Activated naive CD4-positive, alpha-beta T cell treated with anti-CD3 and anti-CD28 coated beads, Interleukin-2, amount 50 U/mL, for 24 hours (primary cell): Measurements from ENCODE around the gene ANO7.

Source experiments
- H3K27ac Mint-ChIP-seq: one replicate; pipeline ENCODE4 v1.8.0; 2021; ENCODE audit warnings: mild to moderate bottlenecking, mixed read lengths
- H3K27me3 Mint-ChIP-seq: one replicate; pipeline ENCODE4 v1.8.0; 2021; ENCODE audit warnings: mixed read lengths
- H3K36me3 Mint-ChIP-seq: one replicate; pipeline ENCODE4 v1.8.0; 2021; ENCODE audit warnings: mixed read lengths
- H3K4me1 Mint-ChIP-seq: one replicate; pipeline ENCODE4 v1.8.0; 2021; ENCODE audit warnings: mixed read lengths
- H3K4me3 Mint-ChIP-seq: one replicate; pipeline ENCODE4 v1.8.0; 2021; ENCODE audit warnings: mild to moderate bottlenecking, mixed read lengths
- H3K9me3 Mint-ChIP-seq: one replicate; pipeline ENCODE4 v1.8.0; 2021; ENCODE audit warnings: mixed read lengths

Gene ANO7

DNA sequence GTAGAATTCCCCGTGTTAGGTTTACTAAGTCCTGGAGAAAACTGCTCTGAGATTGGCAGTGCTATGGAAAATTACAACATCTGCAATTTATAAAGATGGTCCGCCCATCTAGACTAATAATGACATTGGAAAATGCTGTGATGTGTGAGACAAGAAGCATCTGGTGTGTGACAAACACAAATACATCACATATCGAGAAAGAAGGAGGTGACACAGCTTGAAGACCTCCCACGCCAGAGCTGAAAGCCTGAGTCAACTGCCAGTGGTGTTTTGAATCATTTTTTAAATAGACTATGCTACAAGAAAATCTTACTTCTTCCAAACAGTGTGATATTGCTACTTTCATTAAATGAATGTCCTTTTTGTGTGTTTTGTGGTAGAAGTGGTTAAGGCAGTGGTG is 8.6 kb upstream of the ANO7 start:
- peaks cover 4% of the 10 kb centered on the region for H3K36me3 Mint-ChIP-seq
- no peak overlapping the region for H3K4me3 Mint-ChIP-seq
- no peaks in the 10 kb centered on the region for H3K27me3 Mint-ChIP-seq
- H3K9me3 Mint-ChIP-seq, result no peaks in the 10 kb centered on the region
- no peaks in the 10 kb centered on the region for H3K4me1 Mint-ChIP-seq
- no peak overlapping the region for H3K27ac Mint-ChIP-seq

GRCh38 chr2:241180495-241180894 is 8.0 kb upstream of the ANO7 start:
- Mint-ChIP-seq H3K9me3 (no peaks in the 10 kb centered on the region), H3K27me3 (no peaks in the 10 kb centered on the region), H3K36me3 (no peaks in the 10 kb centered on the region), H3K4me3 (no peak overlapping the region), H3K27ac (no peak overlapping the region), H3K4me1 (no peaks in the 10 kb centered on the region)

GRCh38 chr2:241182126-241182525 is 6.4 kb upstream of the ANO7 start:
- H3K27ac Mint-ChIP-seq, result no peak overlapping the region
- H3K9me3 Mint-ChIP-seq, result no peaks in the 10 kb centered on the region
- H3K4me1 Mint-ChIP-seq, result no peaks in the 10 kb centered on the region
- H3K4me3 Mint-ChIP-seq, result no peak overlapping the region
- H3K36me3 Mint-ChIP-seq, result no peaks in the 10 kb centered on the region
- no peaks in the 10 kb centered on the region for H3K27me3 Mint-ChIP-seq

DNA sequence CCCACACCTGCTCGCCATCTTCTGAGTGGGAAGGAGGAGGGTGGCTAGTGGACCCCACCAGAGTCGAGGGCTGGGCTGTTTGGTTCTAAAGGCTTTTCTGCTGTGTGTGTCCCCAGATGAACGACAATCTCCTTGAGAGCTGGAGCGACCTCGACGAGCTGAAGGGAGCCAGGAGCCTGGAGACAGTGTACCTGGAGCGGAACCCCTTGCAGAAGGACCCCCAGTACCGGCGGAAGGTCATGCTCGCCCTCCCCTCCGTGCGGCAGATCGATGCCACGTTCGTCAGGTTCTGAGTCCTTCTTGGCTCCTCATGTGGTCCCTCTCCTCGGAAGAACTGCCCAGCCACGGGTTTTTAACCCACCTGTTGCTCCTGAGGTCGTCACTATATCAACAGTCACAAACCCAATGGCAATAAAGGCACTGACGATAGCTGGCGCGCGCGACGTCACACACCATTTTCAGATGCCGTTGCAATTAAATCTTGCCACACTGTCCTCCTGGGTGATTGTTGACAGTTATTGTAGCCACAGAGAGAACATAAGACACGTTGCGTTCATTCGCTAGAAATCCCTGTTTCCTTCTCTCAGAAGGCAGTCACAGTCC is 5.8 kb upstream of the ANO7 start:
- H3K27me3 Mint-ChIP-seq, result no peaks in the 10 kb centered on the region
- H3K9me3 Mint-ChIP-seq, result no peaks in the 10 kb centered on the region
- H3K27ac Mint-ChIP-seq, result no peak overlapping the region
- no peaks in the 10 kb centered on the region for H3K4me1 Mint-ChIP-seq
- no peaks in the 10 kb centered on the region for H3K36me3 Mint-ChIP-seq
- no peak overlapping the region for H3K4me3 Mint-ChIP-seq

DNA sequence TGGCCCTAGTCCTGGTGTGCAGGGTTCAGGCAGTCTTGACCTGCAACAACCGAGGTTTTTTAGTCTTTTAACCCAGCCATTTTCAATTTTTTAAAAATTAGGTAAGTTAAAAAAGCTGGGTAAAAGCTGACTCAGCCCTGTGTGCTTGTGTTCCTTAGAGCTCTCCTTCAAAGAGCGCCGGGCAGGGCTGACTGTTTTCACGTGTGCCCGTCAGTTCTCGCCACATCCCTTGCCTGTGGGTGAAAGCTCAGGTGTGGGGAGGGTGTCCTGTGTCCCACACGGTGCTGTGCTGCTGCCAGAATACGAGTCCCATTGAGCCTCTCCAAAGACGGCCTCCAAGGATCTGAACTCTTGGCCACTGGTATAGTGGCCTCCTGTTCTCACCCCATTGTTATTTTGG is 5.3 kb upstream of the ANO7 start:
- Mint-ChIP-seq H3K36me3 (no peaks in the 10 kb centered on the region), H3K4me1 (no peaks in the 10 kb centered on the region), H3K27ac (no peak overlapping the region), H3K9me3 (no peaks in the 10 kb centered on the region), H3K4me3 (no peak overlapping the region), H3K27me3 (no peaks in the 10 kb centered on the region)

DNA sequence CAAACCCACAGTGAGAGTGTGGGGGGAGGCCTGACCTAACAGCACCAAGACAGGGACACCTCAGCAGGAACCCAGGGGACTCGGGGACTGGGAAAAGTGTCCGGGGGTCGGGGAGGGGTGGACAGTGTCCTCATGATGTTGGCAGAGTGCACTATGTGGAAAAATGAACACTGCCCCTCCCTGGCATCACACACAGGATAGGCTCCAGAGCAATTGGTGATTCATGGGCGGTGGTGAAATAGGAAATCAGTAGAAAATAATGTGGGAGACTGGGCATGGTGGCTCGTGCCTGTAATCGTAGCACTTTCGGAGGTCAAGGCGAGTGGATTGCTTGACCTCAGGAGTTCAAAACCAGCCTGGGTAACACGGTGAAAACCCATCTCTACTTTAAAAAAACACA is 3.6 kb upstream of the ANO7 start:
- Mint-ChIP-seq H3K9me3 (no peaks in the 10 kb centered on the region), H3K27ac (no peak overlapping the region), H3K36me3 (no peaks in the 10 kb centered on the region), H3K4me1 (no peaks in the 10 kb centered on the region), H3K4me3 (no peak overlapping the region), H3K27me3 (no peaks in the 10 kb centered on the region)

DNA sequence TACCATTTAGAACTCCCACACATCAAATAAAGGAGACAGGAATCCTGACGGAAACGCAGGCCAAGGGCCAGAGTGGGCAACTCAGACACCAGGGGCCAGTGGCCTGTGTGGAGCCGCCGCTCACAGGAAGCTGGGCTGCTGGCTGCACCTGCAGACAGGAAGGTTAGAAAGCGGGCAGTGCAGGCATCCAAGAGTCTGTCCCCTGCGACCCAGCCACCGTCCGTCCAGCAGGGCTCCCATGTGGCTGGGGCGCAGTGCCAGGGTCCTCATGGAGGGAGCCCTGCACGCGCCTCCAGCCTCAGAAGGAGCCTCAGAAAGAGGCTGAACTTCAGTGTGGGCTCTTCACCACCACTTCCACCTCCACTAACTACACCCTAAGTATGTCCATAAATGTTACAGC is 2.5 kb upstream of the ANO7 start:
- H3K36me3 Mint-ChIP-seq, result no peaks in the 10 kb centered on the region
- no peaks in the 10 kb centered on the region for H3K27me3 Mint-ChIP-seq
- no peak overlapping the region for H3K4me3 Mint-ChIP-seq
- H3K27ac Mint-ChIP-seq, result no peak overlapping the region
- H3K9me3 Mint-ChIP-seq, result no peaks in the 10 kb centered on the region
- H3K4me1 Mint-ChIP-seq, result no peaks in the 10 kb centered on the region

- H3K9me3 Mint-ChIP-seq, result no peaks in the 10 kb centered on the region
- no peak overlapping the region for H3K27ac Mint-ChIP-seq
- H3K4me1 Mint-ChIP-seq, result no peaks in the 10 kb centered on the region
- no peak overlapping the region for H3K4me3 Mint-ChIP-seq
- no peaks in the 10 kb centered on the region for H3K36me3 Mint-ChIP-seq
- H3K27me3 Mint-ChIP-seq, result no peaks in the 10 kb centered on the region
Observed at GRCh38 chr2:241187101-241187917, 1.2 kb upstream of the ANO7 start.

DNA sequence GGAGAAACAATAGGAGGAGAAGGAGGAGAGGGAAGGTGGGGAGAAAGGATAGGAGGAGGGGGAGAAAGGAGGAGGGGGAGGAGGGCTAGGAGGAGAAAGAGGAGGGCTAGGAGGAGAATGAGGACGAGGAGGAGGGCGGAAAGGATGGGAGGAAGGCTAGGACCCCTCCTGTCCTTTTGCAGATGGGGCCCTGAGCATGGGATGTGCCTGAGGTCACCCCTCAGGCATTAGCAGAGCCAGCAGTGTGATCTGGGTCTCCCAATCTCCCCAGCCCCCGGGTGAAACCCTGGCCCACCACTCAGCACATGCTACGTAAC is 601 bp upstream of the ANO7 start:
- no peak overlapping the region for H3K4me3 Mint-ChIP-seq
- H3K27me3 Mint-ChIP-seq, result no peaks in the 10 kb centered on the region
- no peaks in the 10 kb centered on the region for H3K36me3 Mint-ChIP-seq
- H3K27ac Mint-ChIP-seq, result no peak overlapping the region
- H3K9me3 Mint-ChIP-seq, result no peaks in the 10 kb centered on the region
- no peaks in the 10 kb centered on the region for H3K4me1 Mint-ChIP-seq

DNA sequence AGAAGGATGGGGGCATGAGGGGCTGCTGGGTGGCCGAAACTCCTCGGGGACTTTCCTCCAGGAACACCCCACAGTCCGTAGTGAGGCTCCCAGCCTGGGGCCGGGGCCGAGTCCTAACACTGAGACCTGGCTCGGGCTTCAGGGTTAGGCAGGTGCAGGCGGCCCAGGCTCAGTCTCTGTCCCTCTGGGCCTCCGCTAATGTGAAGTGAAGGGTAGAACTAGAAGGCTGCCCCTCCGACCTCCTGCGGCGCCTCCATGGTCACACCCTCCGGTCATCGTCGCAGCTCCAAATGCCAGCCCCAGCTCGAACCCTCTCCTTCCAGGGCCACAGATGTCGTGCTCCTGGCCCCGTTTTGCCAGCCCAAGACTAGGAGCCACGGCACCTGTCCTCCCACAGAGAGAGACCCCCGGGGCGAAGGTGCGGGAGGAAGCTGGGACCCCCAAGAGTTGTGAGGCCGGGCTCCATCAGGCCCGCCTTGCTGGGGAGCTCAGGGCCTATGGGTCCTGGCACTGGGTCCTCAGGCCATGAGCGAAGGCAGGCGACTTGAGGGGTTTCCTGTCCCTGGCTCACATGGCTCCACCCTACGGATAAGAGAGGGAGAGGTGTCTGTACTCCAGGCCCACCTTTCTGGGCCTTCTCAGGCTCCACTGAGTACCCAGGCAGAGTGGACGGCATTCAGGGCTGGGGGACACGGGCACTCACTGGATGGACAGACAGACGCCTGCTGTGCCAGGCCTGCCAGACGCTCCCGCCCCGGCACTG is 797 bp downstream of the ANO7 start:
- H3K4me1 Mint-ChIP-seq, result no peaks in the 10 kb centered on the region
- H3K36me3 Mint-ChIP-seq, result no peaks in the 10 kb centered on the region
- no peaks in the 10 kb centered on the region for H3K27me3 Mint-ChIP-seq
- no peak overlapping the region for H3K4me3 Mint-ChIP-seq
- no peak overlapping the region for H3K27ac Mint-ChIP-seq
- H3K9me3 Mint-ChIP-seq, result no peaks in the 10 kb centered on the region

GRCh38 chr2:241189856-241190201 is 1.4 kb downstream of the ANO7 start:
- Mint-ChIP-seq H3K9me3 (no peaks in the 10 kb centered on the region), H3K4me1 (no peaks in the 10 kb centered on the region), H3K4me3 (no peak overlapping the region), H3K27me3 (no peaks in the 10 kb centered on the region), H3K27ac (no peak overlapping the region), H3K36me3 (no peaks in the 10 kb centered on the region)

DNA sequence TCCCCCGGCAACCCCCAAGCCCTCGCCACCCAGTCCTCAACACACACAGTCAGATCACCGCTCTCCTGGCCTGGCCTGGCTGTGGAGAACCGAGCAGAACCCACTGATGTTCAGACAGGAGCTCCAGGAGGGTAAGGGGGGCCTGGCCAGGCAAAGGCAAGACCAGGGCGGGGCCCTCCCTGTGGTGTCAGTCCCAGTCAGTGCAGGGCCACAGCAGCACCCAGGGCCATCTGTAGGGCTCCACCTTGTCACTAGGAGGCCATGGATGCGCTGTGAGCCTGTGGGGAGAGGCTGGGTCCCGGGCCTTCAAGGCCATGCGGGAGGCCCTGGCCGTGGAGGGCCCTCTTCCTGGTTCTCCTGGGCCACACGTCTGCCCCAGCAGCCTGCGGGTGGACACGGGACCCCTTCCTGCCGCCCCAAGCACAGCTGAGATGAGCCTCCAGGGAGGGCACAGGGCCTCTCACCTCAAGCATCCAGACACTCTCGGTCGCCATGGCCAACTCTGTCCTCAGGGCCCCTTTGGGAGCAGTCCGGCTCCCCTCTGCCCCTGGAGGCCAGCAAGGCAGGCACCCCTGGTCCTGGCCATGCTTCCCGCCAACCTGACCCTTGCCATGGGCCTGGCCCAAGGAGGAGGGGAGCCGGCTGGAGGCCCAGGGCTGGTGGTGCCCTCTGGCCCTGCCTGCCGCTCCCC is 2.0 kb downstream of the ANO7 start:
- H3K9me3 Mint-ChIP-seq, result no peaks in the 10 kb centered on the region
- no peaks in the 10 kb centered on the region for H3K4me1 Mint-ChIP-seq
- no peaks in the 10 kb centered on the region for H3K27me3 Mint-ChIP-seq
- H3K4me3 Mint-ChIP-seq, result no peak overlapping the region
- no peaks in the 10 kb centered on the region for H3K36me3 Mint-ChIP-seq
- H3K27ac Mint-ChIP-seq, result no peak overlapping the region

DNA sequence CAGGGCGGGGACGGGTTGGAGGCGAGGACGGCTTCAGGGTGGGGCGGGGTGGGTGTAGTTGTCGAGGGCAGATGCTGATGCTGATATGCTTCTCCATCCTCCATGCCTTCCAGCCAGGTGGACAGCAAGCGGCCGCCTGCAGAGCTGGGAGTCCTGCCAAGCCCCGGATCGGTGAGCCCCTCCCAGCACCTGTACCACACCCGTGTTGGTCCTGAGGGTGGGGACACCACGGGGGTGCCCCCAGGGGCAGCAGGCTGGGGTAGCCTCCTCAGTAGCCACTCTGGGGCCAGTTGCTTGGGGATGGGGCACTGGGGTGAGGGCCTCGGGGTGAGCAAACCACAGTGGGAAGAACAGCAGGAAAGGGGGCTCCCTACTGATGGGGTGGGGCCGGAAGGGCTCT is 2.6 kb downstream of the ANO7 start:
- Mint-ChIP-seq H3K27ac (no peak overlapping the region), H3K4me3 (no peak overlapping the region), H3K27me3 (no peaks in the 10 kb centered on the region), H3K9me3 (no peaks in the 10 kb centered on the region), H3K4me1 (no peaks in the 10 kb centered on the region), H3K36me3 (no peaks in the 10 kb centered on the region)

DNA sequence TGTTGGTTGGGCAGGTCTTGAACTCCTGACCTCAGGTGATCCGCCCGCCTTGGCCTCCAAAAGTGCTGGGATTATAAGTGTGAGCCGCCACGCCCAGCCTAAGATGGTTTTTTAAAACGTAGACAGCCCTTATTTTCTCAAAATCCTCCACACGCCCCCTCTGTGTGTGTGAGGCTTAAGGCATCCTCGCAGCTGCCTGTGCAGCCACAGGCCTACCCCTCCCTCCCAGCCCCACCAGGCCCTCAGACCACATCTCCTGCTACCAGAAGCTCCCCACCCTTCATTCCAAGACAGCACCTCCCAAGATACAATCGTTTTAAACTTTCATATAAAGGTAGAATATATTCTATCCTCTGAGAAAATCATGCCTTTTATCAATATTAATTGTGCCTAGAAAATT is 4.8 kb downstream of the ANO7 start:
- H3K27me3 Mint-ChIP-seq, result no peaks in the 10 kb centered on the region
- H3K9me3 Mint-ChIP-seq, result no peaks in the 10 kb centered on the region
- peak overlapping the region; percentile 27 for H3K27ac Mint-ChIP-seq
- no peak overlapping the region for H3K4me3 Mint-ChIP-seq
- H3K36me3 Mint-ChIP-seq, result no peaks in the 10 kb centered on the region
- no peaks in the 10 kb centered on the region for H3K4me1 Mint-ChIP-seq

- Mint-ChIP-seq H3K27ac (no peak overlapping the region), H3K4me1 (no peaks in the 10 kb centered on the region), H3K36me3 (no peaks in the 10 kb centered on the region), H3K4me3 (no peak overlapping the region), H3K9me3 (no peaks in the 10 kb centered on the region), H3K27me3 (no peaks in the 10 kb centered on the region)
Observed at GRCh38 chr2:241194811-241195210, 6.3 kb downstream of the ANO7 start.

DNA sequence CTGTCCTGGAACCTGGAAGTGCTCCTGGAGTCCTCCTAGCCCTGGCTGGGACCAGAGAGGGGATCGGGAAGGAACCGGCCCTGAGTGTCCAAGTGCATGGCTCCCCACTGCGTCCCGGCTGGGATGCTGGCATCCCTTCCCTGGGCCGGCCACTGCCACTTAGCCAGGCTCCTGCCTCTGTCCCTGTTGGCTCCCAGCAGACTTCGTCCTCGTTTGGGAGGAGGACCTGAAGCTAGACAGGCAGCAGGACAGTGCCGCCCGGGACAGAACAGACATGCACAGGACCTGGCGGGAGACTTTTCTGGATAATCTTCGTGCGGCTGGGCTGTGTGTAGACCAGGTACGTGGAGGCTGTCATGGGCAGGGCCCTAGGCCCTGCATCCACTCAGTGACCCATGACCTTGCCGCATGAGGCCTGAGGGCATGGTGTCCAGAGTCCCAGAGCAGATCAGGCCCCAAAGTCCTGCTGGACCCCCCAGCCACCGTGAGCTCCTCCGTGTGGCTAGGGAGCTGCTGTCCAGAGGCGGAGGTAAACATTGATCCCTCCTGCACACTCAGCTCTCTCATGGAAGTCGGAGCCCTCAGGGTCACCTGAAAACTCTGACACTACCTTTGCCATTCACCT is 7.1 kb downstream of the ANO7 start:
- Mint-ChIP-seq H3K4me1 (no peaks in the 10 kb centered on the region), H3K9me3 (no peaks in the 10 kb centered on the region), H3K27ac (no peak overlapping the region), H3K27me3 (no peaks in the 10 kb centered on the region), H3K4me3 (no peak overlapping the region), H3K36me3 (no peaks in the 10 kb centered on the region)
